GM23338 (cell line): ENCODE results near the gene BTBD16. TPM values are rescaled to one million over a fixed set of nuclear protein-coding genes. Genes with fewer than 3 reads are reported as not detected.

ENCODE experiments used
- ATAC-seq: fragments of 200-7000 bp; cut with Tn5 transposase; 3 replicates; pipeline ENCODE4 v1.9.1; 2020
- DNase-seq: peaks from one replicate; pipeline ENCODE4 v3.0.0-alpha.2; 2015; ENCODE audit warnings: low spot score
- H2AFZ ChIP-seq: fragments of 200-600 bp; sonication (generic); 2 replicates; pipeline ENCODE4 v1.8.0; 2016; ENCODE audit warnings: antibody characterized with exemption, mild to moderate bottlenecking, moderate library complexity
- H3F3A ChIP-seq: fragments of 200-600 bp; sonication (generic); replicated peaks from 2 replicates; pipeline ENCODE4 v1.8.0; 2017; ENCODE audit warnings: antibody characterized with exemption, mixed run types, low read depth
- H3K27ac ChIP-seq: fragments of 200-600 bp; sonication (generic); 2 replicates; pipeline ENCODE4 v1.6.1; 2016; ENCODE audit warnings: low read depth
- H3K27me3 ChIP-seq: fragments of 200-600 bp; sonication (generic); 2 replicates; pipeline ENCODE4 v1.8.0; 2016; ENCODE audit warnings: mild to moderate bottlenecking, mixed run types, moderate library complexity; ENCODE audit not compliant: insufficient read depth
- H3K36me3 ChIP-seq: fragments of 200-600 bp; sonication (generic); 2 replicates; pipeline ENCODE4 v1.8.0; 2016; ENCODE audit warnings: mild to moderate bottlenecking; ENCODE audit not compliant: insufficient read depth
- H3K4me1 ChIP-seq: fragments of 200-600 bp; sonication (generic); 2 replicates; pipeline ENCODE4 v1.8.0; 2016; ENCODE audit warnings: mild to moderate bottlenecking, moderate library complexity; ENCODE audit not compliant: insufficient read depth
- H3K4me2 ChIP-seq: fragments of 200-600 bp; sonication (generic); 2 replicates; pipeline ENCODE4 v1.7.1; 2017; ENCODE audit warnings: mixed run types
- H3K4me3 ChIP-seq: fragments of 200-600 bp; sonication (generic); 2 replicates; pipeline ENCODE4 v1.6.1; 2016; ENCODE audit warnings: mixed run types
- H3K79me2 ChIP-seq: fragments of 200-600 bp; sonication (generic); replicated peaks from 2 replicates; pipeline ENCODE4 v1.8.0; 2017; ENCODE audit warnings: mild to moderate bottlenecking; ENCODE audit not compliant: insufficient read depth
- H3K9me2 ChIP-seq: fragments of 200-600 bp; sonication (generic); 2 replicates; pipeline ENCODE4 v1.8.0; 2017; ENCODE audit not compliant: insufficient read depth
- H4K20me1 ChIP-seq: fragments of 200-600 bp; sonication (generic); replicated peaks from 2 replicates; pipeline ENCODE4 v1.8.0; 2017; ENCODE audit warnings: mild to moderate bottlenecking; ENCODE audit not compliant: insufficient read depth
- H3K27ac Mint-ChIP-seq: 2 replicates; pipeline ENCODE4 v1.8.0; 2020; ENCODE audit warnings: inconsistent platforms, mild to moderate bottlenecking, moderate library complexity, mixed read lengths
- H3K27me3 Mint-ChIP-seq: 3 replicates; pipeline ENCODE4 v1.8.0; 2022; ENCODE audit warnings: low read depth, mild to moderate bottlenecking, moderate library complexity, mixed read lengths, inconsistent platforms; ENCODE audit not compliant: insufficient read depth, poor library complexity
- H3K36me3 Mint-ChIP-seq: 3 replicates; pipeline ENCODE4 v1.8.0; 2021; ENCODE audit warnings: low read depth, mild to moderate bottlenecking, inconsistent platforms, moderate library complexity, mixed read lengths
- H3K4me1 Mint-ChIP-seq: 3 replicates; pipeline ENCODE4 v1.8.0; 2020; ENCODE audit warnings: mild to moderate bottlenecking, inconsistent platforms, mixed read lengths
- H3K4me3 Mint-ChIP-seq: 3 replicates; pipeline ENCODE4 v1.8.0; 2021; ENCODE audit warnings: moderate library complexity, mild to moderate bottlenecking, inconsistent platforms, mixed read lengths
- H3K9me3 Mint-ChIP-seq: 3 replicates; pipeline ENCODE4 v1.8.0; 2020; ENCODE audit warnings: moderate library complexity, mild to moderate bottlenecking, inconsistent platforms, mixed read lengths
- ETS1 ChIP-seq: IDR thresholded peaks from 2 replicates; pipeline ENCODE4 v1.6.1; 2016; ENCODE audit warnings: antibody characterized with exemption
- EZH2 ChIP-seq: fragments of 200-600 bp; sonication (generic); IDR thresholded peaks from one replicate; pipeline ENCODE4 v1.8.0; 2017; ENCODE audit warnings: antibody characterized with exemption, mild to moderate bottlenecking, low read depth; ENCODE audit not compliant: unreplicated experiment
- EZH2phosphoT487 ChIP-seq: fragments of 200-600 bp; sonication (generic); IDR thresholded peaks from one replicate; pipeline ENCODE4 v1.8.1; 2018; ENCODE audit warnings: antibody characterized with exemption; ENCODE audit not compliant: unreplicated experiment
- POLR2AphosphoS5 ChIP-seq: IDR thresholded peaks from 2 replicates; pipeline ENCODE4 v1.6.1; 2016; ENCODE audit warnings: antibody characterized with exemption, low read depth
- STAT1 ChIP-seq: IDR thresholded peaks from one replicate; pipeline ENCODE4 v1.6.1; 2016; ENCODE audit warnings: antibody characterized with exemption; ENCODE audit not compliant: unreplicated experiment
- polyA plus RNA-seq: library from polyadenylated mRNA; unstranded; fragments of >200 nt; fragmentation: Nextera tagmentation; extraction: Ambion mirVana; gene quantifications from 2 replicates; pipeline ENCODE4 v1.2.1, GENCODE V29; 2016
- total RNA-seq: library from RNA; depleted of rRNA; stranded (reverse); fragments of >200 nt; shearing (Covaris generic); gene quantifications from 2 replicates; pipeline ENCODE4 v1.2.3, GENCODE V29; 2014
- TF ChIP-seq, protein P1 (sequence below), 2 experiments: fragments of 200-600 bp in 1 of 2; sonication (generic) in 1 of 2; conservative IDR thresholded peaks; 2 replicates each; pipeline versions ENCODE4 v1.5.1 to v1.6.1; 2016 to 2017; ENCODE audit warnings: antibody characterized with exemption in 2 of 2, low read depth in 2 of 2, mild to moderate bottlenecking in 2 of 2, moderate library complexity in 1 of 2
- TF ChIP-seq, protein P2 (sequence below): fragments of 250-450 bp; sonication (Bioruptor Pico); IDR thresholded peaks from 2 replicates; pipeline ENCODE4 v1.5.0; 2020; ENCODE audit warnings: mild to moderate bottlenecking, moderate library complexity

The BTBD16 gene
- total and polyA plus RNA-seq, 2 experiments from 2014 or later = not detected

DNA sequence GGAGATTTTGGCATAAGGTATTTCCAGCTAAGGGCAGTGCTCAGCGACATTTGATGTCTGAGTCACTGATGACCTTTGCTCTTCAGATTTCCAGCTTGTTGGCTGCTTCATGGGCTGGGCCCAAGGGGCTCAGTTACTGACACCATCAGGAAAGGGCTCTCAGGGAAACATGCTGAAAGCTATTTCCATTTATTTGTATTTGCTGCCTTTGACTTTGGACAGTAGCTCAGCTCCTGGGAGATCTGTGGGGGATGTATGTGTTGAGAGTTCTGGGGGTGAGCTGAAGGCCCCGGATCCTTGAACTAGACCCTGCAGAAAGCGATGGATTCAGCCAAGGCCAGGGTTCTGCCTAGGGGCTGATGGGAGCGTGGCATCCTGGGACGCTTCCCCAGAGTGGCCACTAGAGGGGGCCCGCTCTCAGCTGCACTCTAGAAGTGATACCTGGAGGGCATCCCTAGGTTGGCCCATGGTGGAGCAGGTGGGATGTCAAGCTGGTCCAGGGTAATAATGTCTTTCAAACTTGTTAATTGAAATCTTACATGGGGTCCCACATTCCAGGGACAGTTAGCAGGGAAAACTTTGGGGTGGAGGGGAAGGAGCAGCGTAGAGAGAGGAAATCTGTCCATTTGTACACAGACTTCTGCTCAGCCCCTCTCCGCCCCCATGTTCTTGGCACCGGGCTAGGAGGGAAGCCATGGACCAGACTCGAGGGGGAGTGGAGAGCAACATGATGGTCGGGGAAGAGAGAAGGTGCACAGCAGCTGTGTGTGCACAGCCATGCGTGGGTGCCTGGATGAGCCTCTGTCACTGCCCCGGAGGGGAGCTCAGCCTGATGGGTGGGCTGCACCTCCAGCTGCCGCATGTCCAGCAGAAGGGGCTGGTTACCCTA is 3.0 kb upstream of the BTBD16 start:
- TF ChIP-seq ETS1 (no peak), STAT1 (no peak), EZH2 (no peak)
- TF ChIP-seq, protein P1, sequence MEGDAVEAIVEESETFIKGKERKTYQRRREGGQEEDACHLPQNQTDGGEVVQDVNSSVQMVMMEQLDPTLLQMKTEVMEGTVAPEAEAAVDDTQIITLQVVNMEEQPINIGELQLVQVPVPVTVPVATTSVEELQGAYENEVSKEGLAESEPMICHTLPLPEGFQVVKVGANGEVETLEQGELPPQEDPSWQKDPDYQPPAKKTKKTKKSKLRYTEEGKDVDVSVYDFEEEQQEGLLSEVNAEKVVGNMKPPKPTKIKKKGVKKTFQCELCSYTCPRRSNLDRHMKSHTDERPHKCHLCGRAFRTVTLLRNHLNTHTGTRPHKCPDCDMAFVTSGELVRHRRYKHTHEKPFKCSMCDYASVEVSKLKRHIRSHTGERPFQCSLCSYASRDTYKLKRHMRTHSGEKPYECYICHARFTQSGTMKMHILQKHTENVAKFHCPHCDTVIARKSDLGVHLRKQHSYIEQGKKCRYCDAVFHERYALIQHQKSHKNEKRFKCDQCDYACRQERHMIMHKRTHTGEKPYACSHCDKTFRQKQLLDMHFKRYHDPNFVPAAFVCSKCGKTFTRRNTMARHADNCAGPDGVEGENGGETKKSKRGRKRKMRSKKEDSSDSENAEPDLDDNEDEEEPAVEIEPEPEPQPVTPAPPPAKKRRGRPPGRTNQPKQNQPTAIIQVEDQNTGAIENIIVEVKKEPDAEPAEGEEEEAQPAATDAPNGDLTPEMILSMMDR (conservative IDR thresholded peaks at IDR 0.05; ENCODE audit: low read depth in 2 of 2) = peak; percentile 89 to 94
- H3K4me3 ChIP-seq = no peak overlapping the region

DNA sequence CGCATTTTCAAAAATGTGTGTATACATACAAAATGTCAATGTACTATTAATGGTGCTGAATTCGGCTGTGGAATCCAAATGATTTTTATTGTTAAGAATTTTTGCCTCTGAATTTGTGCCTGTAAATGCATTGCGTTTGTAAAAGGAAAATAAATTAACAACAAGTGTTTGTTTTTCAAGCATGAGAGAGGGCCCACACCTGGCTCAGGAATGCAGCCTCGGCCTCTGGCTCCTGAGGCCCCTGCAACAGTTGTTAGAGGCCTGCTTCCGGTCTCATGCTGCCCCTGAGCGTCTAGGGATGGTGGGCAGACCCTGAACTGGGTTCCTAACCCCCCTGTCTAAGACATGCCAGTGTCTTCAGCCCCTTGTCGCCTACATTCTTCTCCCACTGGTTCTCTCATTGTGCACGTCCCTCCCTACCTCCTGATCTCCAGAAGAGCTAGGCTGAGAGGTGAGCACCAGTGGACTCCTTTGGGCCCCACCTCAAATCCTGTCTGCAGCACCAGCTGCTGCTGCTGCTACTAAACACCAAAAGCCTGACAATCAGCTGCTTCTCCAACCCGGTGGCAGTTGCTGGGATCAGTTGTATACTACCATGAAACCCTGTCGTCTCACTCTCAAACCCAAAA is 1.9 kb upstream of the BTBD16 start:
- Histone ChIP-seq H3K4me2 (no peak overlapping the region), H3K79me2 (no peaks in the 10 kb centered on the region), H3F3A (no peaks in the 10 kb centered on the region), H3K27me3 (no peaks in the 10 kb centered on the region), H3K9me2 (peaks cover 4% of the 10 kb centered on the region; the same call in 1 of the 2 replicates), H3K27ac (no peak overlapping the region), H4K20me1 (no peaks in the 10 kb centered on the region), H3K36me3 (no peaks in the 10 kb centered on the region), H3K4me1 (peaks cover 4% of the 10 kb centered on the region; the same call in 1 of the 2 replicates), H3K4me3 (no peak overlapping the region), H2AFZ (no peak overlapping the region)
- H3K27me3 Mint-ChIP-seq = peaks cover 12% of the 10 kb centered on the region
- peaks cover 7% of the 10 kb centered on the region for H3K4me1 Mint-ChIP-seq
- DNase-seq = peak; percentile 50
- H3K4me3 Mint-ChIP-seq = no peak overlapping the region
- no peaks in the 10 kb centered on the region for H3K36me3 Mint-ChIP-seq
- no peaks in the 10 kb centered on the region for H3K9me3 Mint-ChIP-seq
- H3K27ac Mint-ChIP-seq = no peak overlapping the region
- peak; percentile 27; the same call in 2 of the 3 replicates for ATAC-seq
- TF ChIP-seq, protein P2, sequence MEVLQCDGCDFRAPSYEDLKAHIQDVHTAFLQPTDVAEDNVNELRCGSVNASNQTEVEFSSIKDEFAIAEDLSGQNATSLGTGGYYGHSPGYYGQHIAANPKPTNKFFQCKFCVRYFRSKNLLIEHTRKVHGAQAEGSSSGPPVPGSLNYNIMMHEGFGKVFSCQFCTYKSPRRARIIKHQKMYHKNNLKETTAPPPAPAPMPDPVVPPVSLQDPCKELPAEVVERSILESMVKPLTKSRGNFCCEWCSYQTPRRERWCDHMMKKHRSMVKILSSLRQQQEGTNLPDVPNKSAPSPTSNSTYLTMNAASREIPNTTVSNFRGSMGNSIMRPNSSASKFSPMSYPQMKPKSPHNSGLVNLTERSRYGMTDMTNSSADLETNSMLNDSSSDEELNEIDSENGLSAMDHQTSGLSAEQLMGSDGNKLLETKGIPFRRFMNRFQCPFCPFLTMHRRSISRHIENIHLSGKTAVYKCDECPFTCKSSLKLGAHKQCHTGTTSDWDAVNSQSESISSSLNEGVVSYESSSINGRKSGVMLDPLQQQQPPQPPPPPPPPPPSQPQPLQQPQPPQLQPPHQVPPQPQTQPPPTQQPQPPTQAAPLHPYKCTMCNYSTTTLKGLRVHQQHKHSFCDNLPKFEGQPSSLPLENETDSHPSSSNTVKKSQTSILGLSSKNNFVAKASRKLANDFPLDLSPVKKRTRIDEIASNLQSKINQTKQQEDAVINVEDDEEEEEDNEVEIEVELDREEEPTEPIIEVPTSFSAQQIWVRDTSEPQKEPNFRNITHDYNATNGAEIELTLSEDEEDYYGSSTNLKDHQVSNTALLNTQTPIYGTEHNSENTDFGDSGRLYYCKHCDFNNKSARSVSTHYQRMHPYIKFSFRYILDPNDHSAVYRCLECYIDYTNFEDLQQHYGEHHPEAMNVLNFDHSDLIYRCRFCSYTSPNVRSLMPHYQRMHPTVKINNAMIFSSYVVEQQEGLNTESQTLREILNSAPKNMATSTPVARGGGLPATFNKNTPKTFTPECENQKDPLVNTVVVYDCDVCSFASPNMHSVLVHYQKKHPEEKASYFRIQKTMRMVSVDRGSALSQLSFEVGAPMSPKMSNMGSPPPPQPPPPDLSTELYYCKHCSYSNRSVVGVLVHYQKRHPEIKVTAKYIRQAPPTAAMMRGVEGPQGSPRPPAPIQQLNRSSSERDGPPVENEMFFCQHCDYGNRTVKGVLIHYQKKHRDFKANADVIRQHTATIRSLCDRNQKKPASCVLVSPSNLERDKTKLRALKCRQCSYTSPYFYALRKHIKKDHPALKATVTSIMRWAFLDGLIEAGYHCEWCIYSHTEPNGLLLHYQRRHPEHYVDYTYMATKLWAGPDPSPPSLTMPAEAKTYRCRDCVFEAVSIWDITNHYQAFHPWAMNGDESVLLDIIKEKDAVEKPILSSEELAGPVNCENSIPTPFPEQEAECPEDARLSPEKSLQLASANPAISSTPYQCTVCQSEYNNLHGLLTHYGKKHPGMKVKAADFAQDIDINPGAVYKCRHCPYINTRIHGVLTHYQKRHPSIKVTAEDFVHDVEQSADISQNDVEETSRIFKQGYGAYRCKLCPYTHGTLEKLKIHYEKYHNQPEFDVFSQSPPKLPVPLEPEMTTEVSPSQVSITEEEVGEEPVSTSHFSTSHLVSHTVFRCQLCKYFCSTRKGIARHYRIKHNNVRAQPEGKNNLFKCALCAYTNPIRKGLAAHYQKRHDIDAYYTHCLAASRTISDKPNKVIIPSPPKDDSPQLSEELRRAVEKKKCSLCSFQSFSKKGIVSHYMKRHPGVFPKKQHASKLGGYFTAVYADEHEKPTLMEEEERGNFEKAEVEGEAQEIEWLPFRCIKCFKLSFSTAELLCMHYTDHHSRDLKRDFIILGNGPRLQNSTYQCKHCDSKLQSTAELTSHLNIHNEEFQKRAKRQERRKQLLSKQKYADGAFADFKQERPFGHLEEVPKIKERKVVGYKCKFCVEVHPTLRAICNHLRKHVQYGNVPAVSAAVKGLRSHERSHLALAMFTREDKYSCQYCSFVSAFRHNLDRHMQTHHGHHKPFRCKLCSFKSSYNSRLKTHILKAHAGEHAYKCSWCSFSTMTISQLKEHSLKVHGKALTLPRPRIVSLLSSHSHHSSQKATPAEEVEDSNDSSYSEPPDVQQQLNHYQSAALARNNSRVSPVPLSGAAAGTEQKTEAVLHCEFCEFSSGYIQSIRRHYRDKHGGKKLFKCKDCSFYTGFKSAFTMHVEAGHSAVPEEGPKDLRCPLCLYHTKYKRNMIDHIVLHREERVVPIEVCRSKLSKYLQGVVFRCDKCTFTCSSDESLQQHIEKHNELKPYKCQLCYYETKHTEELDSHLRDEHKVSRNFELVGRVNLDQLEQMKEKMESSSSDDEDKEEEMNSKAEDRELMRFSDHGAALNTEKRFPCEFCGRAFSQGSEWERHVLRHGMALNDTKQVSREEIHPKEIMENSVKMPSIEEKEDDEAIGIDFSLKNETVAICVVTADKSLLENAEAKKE (CRISPR knock-in tag) = no peak
- TF ChIP-seq EZH2phosphoT487 (no peak), POLR2AphosphoS5 (no peak)

More for the DNA sequence above, 3.0 kb upstream of the BTBD16 start:
- H3K9me3 Mint-ChIP-seq = peaks cover 4% of the 10 kb centered on the region; the same call in 2 of the 3 replicates
- peak; percentile 97 for ATAC-seq
- Histone ChIP-seq H4K20me1 (no peaks in the 10 kb centered on the region), H3K79me2 (no peaks in the 10 kb centered on the region), H3K4me1 (peaks cover 6% of the 10 kb centered on the region; the same call in 1 of the 2 replicates), H3K27me3 (no peaks in the 10 kb centered on the region), H2AFZ (no peak overlapping the region), H3K4me2 (no peak overlapping the region), H3K36me3 (no peaks in the 10 kb centered on the region), H3K9me2 (no peaks in the 10 kb centered on the region), H3F3A (no peaks in the 10 kb centered on the region), H3K27ac (no peak overlapping the region)
- no peak overlapping the region for H3K27ac Mint-ChIP-seq
- DNase-seq = peak; percentile 73
- peaks cover 8% of the 10 kb centered on the region for H3K36me3 Mint-ChIP-seq
- H3K4me1 Mint-ChIP-seq = peaks cover 8% of the 10 kb centered on the region
- peaks cover 11% of the 10 kb centered on the region for H3K27me3 Mint-ChIP-seq
- H3K4me3 Mint-ChIP-seq = no peak overlapping the region
